ENCODE measurements around the gene NAGA.

Gene NAGA

GRCh38 chr22:42050641-42051180, 19.9 kb downstream of the NAGA start:
- no peak for DNase-seq (ENCODE audit: low read depth in 1 of 2, low spot score in 1 of 2)

GRCh38 chr22:42041784-42042183, 28.8 kb downstream of the NAGA start:
- no peak for DNase-seq (ENCODE audit: low read depth in 1 of 2, low spot score in 1 of 2)

- DNase-seq (ENCODE audit: low read depth in 1 of 2, low spot score in 1 of 2), result no peak
Observed at GRCh38 chr22:42039271-42039670, 31.3 kb downstream of the NAGA start.

GRCh38 chr22:42035256-42035655, 35.4 kb downstream of the NAGA start:
- DNase-seq (ENCODE audit: low read depth in 1 of 2, low spot score in 1 of 2), result no peak

GRCh38 chr22:42033263-42034181, 37.1 kb downstream of the NAGA start:
- no peak for DNase-seq (ENCODE audit: low read depth in 1 of 2, low spot score in 1 of 2)

- DNase-seq (ENCODE audit: low read depth in 1 of 2, low spot score in 1 of 2), result no peak
Observed at GRCh38 chr22:42026705-42027104, 43.9 kb downstream of the NAGA start.

GRCh38 chr22:42025421-42025820, 45.2 kb downstream of the NAGA start:
- DNase-seq (ENCODE audit: low read depth in 1 of 2, low spot score in 1 of 2), result no peak

GRCh38 chr22:42022162-42022847, 48.3 kb downstream of the NAGA start:
- no peak for DNase-seq (ENCODE audit: low read depth in 1 of 2, low spot score in 1 of 2)

GRCh38 chr22:42021571-42021970, 49.0 kb downstream of the NAGA start:
- no peak for DNase-seq (ENCODE audit: low read depth in 1 of 2, low spot score in 1 of 2)

- DNase-seq (ENCODE audit: low read depth in 1 of 2, low spot score in 1 of 2), result no peak
Observed at GRCh38 chr22:42018224-42018623, 52.4 kb downstream of the NAGA start.

GRCh38 chr22:42016111-42016510, 54.5 kb downstream of the NAGA start:
- no peak for DNase-seq (ENCODE audit: low read depth in 1 of 2, low spot score in 1 of 2)

- DNase-seq (ENCODE audit: low read depth in 1 of 2, low spot score in 1 of 2), result no peak
Observed at GRCh38 chr22:42013385-42013784, 57.2 kb downstream of the NAGA start.

- DNase-seq (ENCODE audit: low read depth in 1 of 2, low spot score in 1 of 2), result no peak
Observed at GRCh38 chr22:42010778-42011177, 59.8 kb downstream of the NAGA start.

All from stimulated activated CD4-positive, alpha-beta T cell treated with anti-CD3 and anti-CD28 coated beads, Interleukin-15, amount 100 ng/mL, for 1 hour (primary cell).